ENCODE data around the gene UGGT2. TPM values are rescaled to one million over a fixed set of nuclear protein-coding genes. Genes with fewer than 3 reads are reported as not detected.
A peak's percentile ranks its signal among the peaks of the same experiment; 100 is the strongest.

UGGT2 gene
- total and polyA plus RNA-seq, 7 donors = 1.2 to 40.2 (median 32.7) TPM

- H3K36me3 ChIP-seq = peaks cover 0 to 9% (median 0%) of the 10 kb centered on the region in 4 donors
- H3K27ac ChIP-seq = no peak overlapping the region
- intact Hi-C loops (cut with DNase I) = loop anchor here (10.0 kb wide), 1 partner anchor 790 kb away; no protein-coding TSS in a partner anchor
- TF ChIP-seq POLR2AphosphoS5 (IDR thresholded peaks at IDR 0.05) (no peak), EP300 (IDR thresholded peaks at IDR 0.05) (no peak), POLR2A (IDR thresholded peaks at IDR 0.05) (no peak), CTCF (IDR thresholded peaks at IDR 0.05) (no peak)
- H3K27me3 ChIP-seq = no peaks in the 10 kb centered on the region
- no peaks in the 10 kb centered on the region for H3K4me1 ChIP-seq
- H3K4me3 ChIP-seq = no peak overlapping the region
- DNase-seq = no peak
- no peaks in the 10 kb centered on the region for H3K9me3 ChIP-seq
Measured at GRCh38 chr13:96025283-96025682, 27.9 kb downstream of the UGGT2 start.

- intact Hi-C loops (cut with DNase I) = loop anchor here (5.0 to 10.0 kb wide), 2 partner anchors 794 to 936 kb away; no protein-coding TSS in a partner anchor
- Histone ChIP-seq H3K27ac (no peak overlapping the region), H3K9me3 (peaks cover 0 to 5% (median 1%) of the 10 kb centered on the region in 4 donors), H3K27me3 (no peaks in the 10 kb centered on the region), H3K4me3 (no peak overlapping the region), H3K36me3 (peaks cover 0 to 20% (median 0%) of the 10 kb centered on the region in 4 donors), H3K4me1 (no peaks in the 10 kb centered on the region)
- 24 to 80% methylated on average over 2 of the region's 2 CpGs for WGBS, 2 donors
- no peak for DNase-seq
- TF ChIP-seq POLR2AphosphoS5 (IDR thresholded peaks at IDR 0.05) = no peak
- no peak for TF ChIP-seq CTCF (IDR thresholded peaks at IDR 0.05)
- no peak for TF ChIP-seq POLR2A (IDR thresholded peaks at IDR 0.05)
- no peak for TF ChIP-seq EP300 (IDR thresholded peaks at IDR 0.05)
Measured at GRCh38 chr13:96020931-96021330, 32.3 kb downstream of the UGGT2 start.

GRCh38 chr13:96020155-96020575 is 33.0 kb downstream of the UGGT2 start:
- H3K4me1 ChIP-seq = no peaks in the 10 kb centered on the region
- H3K27ac ChIP-seq = no peak overlapping the region
- WGBS, 2 donors = 17 to 50% methylated on average over 3 of the region's 3 CpGs
- intact Hi-C loops (cut with DNase I) = loop anchor here (5.0 to 10.0 kb wide), 2 partner anchors 795 to 937 kb away; no protein-coding TSS in a partner anchor
- no peak overlapping the region for H3K4me3 ChIP-seq
- H3K36me3 ChIP-seq = peaks cover 0 to 22% (median 0%) of the 10 kb centered on the region in 4 donors
- TF ChIP-seq POLR2AphosphoS5 (IDR thresholded peaks at IDR 0.05) = no peak
- TF ChIP-seq POLR2A (IDR thresholded peaks at IDR 0.05) = no peak
- TF ChIP-seq CTCF (IDR thresholded peaks at IDR 0.05) = peak in 3 of 4 experiments; percentile 35 to 49 (median 43)
- TF ChIP-seq EP300 (IDR thresholded peaks at IDR 0.05) = no peak
- H3K27me3 ChIP-seq = no peaks in the 10 kb centered on the region
- H3K9me3 ChIP-seq = peaks cover 0 to 6% (median 2%) of the 10 kb centered on the region in 4 donors
- DNase-seq = no peak

GRCh38 chr13:96018135-96018534 is 35.1 kb downstream of the UGGT2 start:
- no peak overlapping the region for H3K4me3 ChIP-seq
- intact Hi-C loops (cut with DNase I) = no loop called here
- WGBS, 2 donors = 73 to 92% methylated on average over 3 of the region's 3 CpGs

More at GRCh38 chr13:96018135-96018534, 35.1 kb downstream of the UGGT2 start:
- H3K36me3 ChIP-seq = peaks cover 0 to 16% (median 0%) of the 10 kb centered on the region in 4 donors
- peaks cover 0 to 6% (median 2%) of the 10 kb centered on the region in 4 donors for H3K9me3 ChIP-seq
- DNase-seq = no peak
- TF ChIP-seq EP300 (IDR thresholded peaks at IDR 0.05) (no peak), CTCF (IDR thresholded peaks at IDR 0.05) (no peak), POLR2A (IDR thresholded peaks at IDR 0.05) (no peak), POLR2AphosphoS5 (IDR thresholded peaks at IDR 0.05) (no peak)
- H3K27me3 ChIP-seq = no peaks in the 10 kb centered on the region
- no peaks in the 10 kb centered on the region for H3K4me1 ChIP-seq
- no peak overlapping the region for H3K27ac ChIP-seq
